Muscle layer of duodenum (tissue), 2 donors: ENCODE data around the gene TMEM271.

Experiments
- H3K27ac ChIP-seq: one replicate; pipeline ENCODE4 v1.7.0; 2013; ENCODE audit warnings: mild to moderate bottlenecking, low read length
- H3K27me3 ChIP-seq: one replicate; pipeline ENCODE4 v1.7.0; 2013; ENCODE audit warnings: low read depth, mild to moderate bottlenecking, control low read depth, low read length
- H3K36me3 ChIP-seq, 2 donors: one replicate each; pipeline ENCODE4 v1.7.0; 2013; ENCODE audit warnings: low read length in 2 of 2, control low read depth in 1 of 2, mild to moderate bottlenecking in 1 of 2; ENCODE audit not compliant: insufficient read depth in 2 of 2, control insufficient read depth in 1 of 2
- H3K4me1 ChIP-seq, 2 donors: one replicate each; pipeline ENCODE4 v1.7.0; 2013; ENCODE audit warnings: low read length in 2 of 2, mild to moderate bottlenecking in 2 of 2, control low read depth in 1 of 2, moderate library complexity in 1 of 2; ENCODE audit not compliant: insufficient read depth in 2 of 2, control insufficient read depth in 1 of 2
- H3K4me3 ChIP-seq, 2 donors: one replicate each; pipeline ENCODE4 v1.7.0; 2013; ENCODE audit warnings: low read length in 2 of 2, low read depth in 1 of 2, mild to moderate bottlenecking in 1 of 2
- H3K9me3 ChIP-seq, 2 donors: one replicate each; pipeline ENCODE4 v1.7.0; 2013; ENCODE audit warnings: low read length in 2 of 2, control low read depth in 1 of 2, mild to moderate bottlenecking in 1 of 2; ENCODE audit not compliant: control insufficient read depth in 1 of 2
- donor health status: healthy.

TMEM271 gene

GRCh38 chr4:526971-527460 lies 49.1 kb downstream of the TMEM271 start:
- H3K9me3 ChIP-seq, result no peaks in the 10 kb centered on the region
- H3K36me3 ChIP-seq, result peaks cover 49 to 92% of the 10 kb centered on the region in 2 donors
- no peak overlapping the region for H3K4me3 ChIP-seq
- no peaks in the 10 kb centered on the region for H3K4me1 ChIP-seq
- no peaks in the 10 kb centered on the region for H3K27me3 ChIP-seq
- no peak overlapping the region for H3K27ac ChIP-seq

GRCh38 chr4:526189-526909 lies 49.7 kb downstream of the TMEM271 start:
- peaks cover 49 to 92% of the 10 kb centered on the region in 2 donors for H3K36me3 ChIP-seq
- no peaks in the 10 kb centered on the region for H3K9me3 ChIP-seq
- no peaks in the 10 kb centered on the region for H3K27me3 ChIP-seq
- no peaks in the 10 kb centered on the region for H3K4me1 ChIP-seq
- H3K27ac ChIP-seq, result no peak overlapping the region
- no peak overlapping the region for H3K4me3 ChIP-seq

DNA sequence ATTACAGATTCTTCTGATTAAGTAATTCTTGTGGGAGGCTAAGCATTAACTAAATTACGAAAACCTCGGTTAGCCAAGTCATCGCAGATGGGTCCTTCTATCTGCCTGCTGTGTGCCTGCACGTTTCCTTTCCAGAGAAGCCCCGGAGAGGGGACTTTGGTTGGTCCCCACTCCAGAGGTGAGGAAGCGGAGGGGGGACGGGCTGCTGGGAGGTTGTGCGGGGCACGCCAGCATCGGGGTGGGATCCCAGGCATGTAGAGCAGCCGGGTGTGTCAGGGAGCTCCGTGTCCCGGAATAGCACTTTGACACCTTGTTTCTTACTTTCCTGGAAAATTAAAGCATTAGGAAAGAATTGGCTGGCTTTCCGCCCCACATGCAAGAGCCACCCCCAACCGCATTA lies 50.4 kb downstream of the TMEM271 start:
- H3K36me3 ChIP-seq, result peaks cover 50 to 86% of the 10 kb centered on the region in 2 donors
- H3K4me1 ChIP-seq, result no peaks in the 10 kb centered on the region
- H3K9me3 ChIP-seq, result no peaks in the 10 kb centered on the region

GRCh38 chr4:524196-524595 lies 51.9 kb downstream of the TMEM271 start:
- H3K27me3 ChIP-seq, result no peaks in the 10 kb centered on the region
- no peaks in the 10 kb centered on the region for H3K4me1 ChIP-seq
- no peaks in the 10 kb centered on the region for H3K9me3 ChIP-seq
- no peak overlapping the region for H3K27ac ChIP-seq
- H3K36me3 ChIP-seq, result peaks cover 47 to 74% of the 10 kb centered on the region in 2 donors
- no peak overlapping the region for H3K4me3 ChIP-seq

More for the DNA sequence above, 50.4 kb downstream of the TMEM271 start:
- Histone ChIP-seq H3K27me3 (no peaks in the 10 kb centered on the region), H3K4me3 (no peak overlapping the region), H3K27ac (no peak overlapping the region)
